NB4 (cell line): ENCODE results near the gene DLG1.

Experiments
- POLR2A ChIP-seq: IDR thresholded peaks from 2 replicates; pipeline ENCODE4 v1.6.1; 2011; ENCODE audit warnings: mild to moderate bottlenecking; ENCODE audit not compliant: insufficient read length; ENCODE audit errors: extremely low read depth
- TF ChIP-seq, protein P1 (sequence below): IDR thresholded peaks from one replicate; pipeline ENCODE4 v1.5.1; 2012; ENCODE audit warnings: low read depth, low read length

GRCh38 chr3:197297002-197297401 is 1.4 kb downstream of the DLG1 start:
- TF ChIP-seq POLR2A, result no peak
- TF ChIP-seq, protein P1, sequence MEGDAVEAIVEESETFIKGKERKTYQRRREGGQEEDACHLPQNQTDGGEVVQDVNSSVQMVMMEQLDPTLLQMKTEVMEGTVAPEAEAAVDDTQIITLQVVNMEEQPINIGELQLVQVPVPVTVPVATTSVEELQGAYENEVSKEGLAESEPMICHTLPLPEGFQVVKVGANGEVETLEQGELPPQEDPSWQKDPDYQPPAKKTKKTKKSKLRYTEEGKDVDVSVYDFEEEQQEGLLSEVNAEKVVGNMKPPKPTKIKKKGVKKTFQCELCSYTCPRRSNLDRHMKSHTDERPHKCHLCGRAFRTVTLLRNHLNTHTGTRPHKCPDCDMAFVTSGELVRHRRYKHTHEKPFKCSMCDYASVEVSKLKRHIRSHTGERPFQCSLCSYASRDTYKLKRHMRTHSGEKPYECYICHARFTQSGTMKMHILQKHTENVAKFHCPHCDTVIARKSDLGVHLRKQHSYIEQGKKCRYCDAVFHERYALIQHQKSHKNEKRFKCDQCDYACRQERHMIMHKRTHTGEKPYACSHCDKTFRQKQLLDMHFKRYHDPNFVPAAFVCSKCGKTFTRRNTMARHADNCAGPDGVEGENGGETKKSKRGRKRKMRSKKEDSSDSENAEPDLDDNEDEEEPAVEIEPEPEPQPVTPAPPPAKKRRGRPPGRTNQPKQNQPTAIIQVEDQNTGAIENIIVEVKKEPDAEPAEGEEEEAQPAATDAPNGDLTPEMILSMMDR, result no peak
